ENCODE data around the gene GIMAP4.
A peak's percentile ranks its signal among the peaks of the same experiment; 100 is the strongest.
"Not testable (repeated sequence)": the region's sequence is repeated elsewhere in the genome, so short reads cannot be mapped to it uniquely, and the experiment has no call there.

The GIMAP4 gene

DNA sequence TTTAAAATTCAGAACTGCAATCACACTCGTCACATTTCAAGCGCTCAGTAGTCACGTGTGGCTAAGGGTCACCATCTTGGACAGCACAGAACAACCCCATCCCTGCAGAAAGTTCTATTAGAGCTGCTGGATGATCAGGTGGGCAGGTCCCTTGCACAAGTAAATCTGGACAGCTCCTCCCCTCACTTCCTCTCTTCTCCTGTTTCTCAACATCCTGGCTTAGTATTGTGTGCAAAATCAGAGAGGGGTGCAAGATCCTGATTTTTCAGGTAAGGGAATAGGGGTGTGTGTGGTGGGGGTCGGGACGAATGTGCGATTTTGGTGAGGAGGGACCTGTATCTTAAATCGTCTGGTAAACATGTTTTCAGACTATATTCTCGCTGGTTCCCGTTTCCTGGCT is at the start of gene GIMAP4:
Gene GIMAP4, plus strand, starts transcription at position 222 of the 400 bp plus-strand sequence. CDS start 2,512 bp downstream, outside the sequence.
- no peak for DNase-seq (ENCODE audit: low read depth in 2 of 2)

GRCh38 chr7:150519310-150519709 is 47.9 kb upstream of the GIMAP4 start:
- no peak for DNase-seq (ENCODE audit: low read depth in 2 of 2)

- DNase-seq (ENCODE audit: low read depth in 2 of 2), result peak in 1 of 2 experiments; percentile 34
Measured at GRCh38 chr7:150520145-150520544, 47.0 kb upstream of the GIMAP4 start.

- DNase-seq (ENCODE audit: low read depth in 2 of 2), result not testable (repeated sequence)
Measured at GRCh38 chr7:150522931-150523330, 44.3 kb upstream of the GIMAP4 start.

- no peak for DNase-seq (ENCODE audit: low read depth in 2 of 2)
Measured at GRCh38 chr7:150524018-150524417, 43.2 kb upstream of the GIMAP4 start.

GRCh38 chr7:150531704-150532103 is 35.5 kb upstream of the GIMAP4 start:
- no peak for DNase-seq (ENCODE audit: low read depth in 2 of 2)

DNA sequence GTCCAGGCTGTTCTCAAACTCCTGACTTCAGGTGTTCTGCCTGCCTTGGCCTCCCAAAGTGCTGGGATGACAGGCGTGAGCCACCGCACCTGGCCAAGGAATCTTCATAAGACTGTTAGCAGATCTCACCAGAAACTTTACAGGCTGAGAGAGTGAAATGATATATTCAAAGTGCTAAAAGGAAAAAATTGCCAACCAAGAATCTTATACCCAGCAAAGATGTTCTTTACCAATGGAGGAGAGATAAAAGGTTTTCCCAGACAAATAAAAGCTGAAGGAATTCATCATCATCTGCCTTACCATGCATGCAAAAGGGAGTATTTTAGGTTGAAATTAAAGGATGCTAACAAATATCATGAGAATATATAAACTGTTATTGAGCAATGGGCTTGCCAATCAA is 28.9 kb upstream of the GIMAP4 start:
- DNase-seq (ENCODE audit: low read depth in 2 of 2), result no peak

DNA sequence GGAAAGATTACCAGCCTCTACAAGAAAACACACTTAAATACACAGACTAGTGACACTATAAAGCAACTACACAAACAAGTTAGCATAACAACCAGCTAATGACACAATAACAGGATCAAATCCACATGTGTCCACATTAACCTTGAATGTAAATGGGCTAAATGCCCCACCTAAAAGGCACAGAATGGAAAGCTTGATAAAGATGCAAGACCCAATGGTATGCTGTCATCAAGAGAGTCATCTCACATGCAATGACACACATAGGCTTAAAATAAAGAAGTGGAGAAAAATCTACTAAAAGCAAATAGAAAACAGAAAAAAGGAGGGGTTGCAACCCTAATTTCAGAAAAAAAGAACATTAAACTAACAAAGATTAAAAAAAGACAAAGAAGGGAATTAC is 14.0 kb upstream of the GIMAP4 start:
- no peak for DNase-seq (ENCODE audit: low read depth in 2 of 2)

DNA sequence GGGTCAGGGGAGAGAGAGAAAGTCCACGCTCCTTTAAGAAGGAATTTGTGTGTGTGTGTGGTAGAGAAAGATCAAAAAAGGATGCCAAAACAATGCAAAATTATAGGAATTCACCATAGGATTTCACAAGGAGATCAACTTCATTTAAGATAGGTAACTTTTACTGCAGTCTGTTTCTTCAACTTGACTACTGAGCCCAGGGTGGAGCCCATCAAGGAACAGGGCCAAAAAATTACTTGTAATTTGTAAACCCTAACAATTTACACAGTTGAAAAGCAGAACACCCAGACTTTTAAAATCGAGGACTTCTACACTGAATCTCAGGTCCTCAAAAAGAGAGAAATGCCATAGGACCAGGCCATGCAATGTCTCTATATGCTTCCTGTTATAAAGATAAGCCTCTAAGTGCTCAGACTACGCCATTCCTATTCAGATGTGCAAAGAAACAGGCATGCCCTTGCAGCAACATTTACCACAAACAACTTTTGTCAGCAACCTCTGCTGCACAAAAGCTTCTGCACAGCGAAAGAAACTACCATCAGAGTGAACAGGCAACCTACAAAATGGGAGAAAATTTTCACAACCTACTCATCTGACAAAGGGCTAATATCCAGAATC is 10.6 kb upstream of the GIMAP4 start:
- DNase-seq (ENCODE audit: low read depth in 2 of 2), result no peak

GRCh38 chr7:150560486-150560885 is 6.7 kb upstream of the GIMAP4 start:
- DNase-seq (ENCODE audit: low read depth in 2 of 2), result no peak

DNA sequence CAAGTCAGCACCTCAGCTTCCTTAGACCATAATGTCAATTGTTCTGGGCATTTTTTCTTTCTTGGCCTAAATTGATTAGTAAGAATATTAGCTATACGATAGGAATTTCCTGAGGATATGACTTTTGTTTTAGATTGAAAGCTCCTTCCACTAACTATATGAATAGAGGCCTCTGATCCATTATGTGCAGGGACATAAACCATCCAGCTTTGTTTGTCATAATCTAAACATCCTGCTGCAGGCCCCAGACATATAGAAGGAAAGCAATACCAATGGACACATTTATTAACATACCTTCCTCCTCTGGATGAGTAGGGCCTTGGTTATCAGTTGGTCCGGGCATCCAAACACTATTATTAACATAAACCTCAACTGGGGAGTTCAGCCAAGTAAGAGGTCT is 4.3 kb upstream of the GIMAP4 start:
- DNase-seq (ENCODE audit: low read depth in 2 of 2), result no peak

- DNase-seq (ENCODE audit: low read depth in 2 of 2), result no peak
Measured at GRCh38 chr7:150564006-150564405, 3.2 kb upstream of the GIMAP4 start.

DNA sequence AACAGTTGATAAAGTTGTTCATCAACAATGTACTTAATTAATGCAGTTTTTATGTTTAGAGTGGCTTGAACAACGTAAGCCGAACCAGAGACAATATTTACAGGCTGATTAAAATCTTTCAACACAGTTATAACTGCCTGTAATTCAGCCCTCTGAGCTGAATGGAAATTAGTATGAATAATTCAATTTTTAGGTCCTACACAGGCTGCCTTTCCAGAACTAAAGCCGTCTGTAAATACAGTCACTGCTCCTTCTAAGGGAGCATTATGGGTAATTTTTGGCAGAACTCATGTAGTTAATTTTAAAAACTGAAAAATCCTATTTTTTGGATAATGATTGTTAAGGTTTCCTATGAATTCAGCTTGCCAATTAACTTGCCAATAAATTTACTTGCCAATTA is 2.6 kb upstream of the GIMAP4 start:
- no peak for DNase-seq (ENCODE audit: low read depth in 2 of 2)

GRCh38 chr7:150565239-150565638 is 2.0 kb upstream of the GIMAP4 start:
- DNase-seq (ENCODE audit: low read depth in 2 of 2), result no peak

GRCh38 chr7:150566123-150566522 is 1.1 kb upstream of the GIMAP4 start:
- no peak for DNase-seq (ENCODE audit: low read depth in 2 of 2)

DNA sequence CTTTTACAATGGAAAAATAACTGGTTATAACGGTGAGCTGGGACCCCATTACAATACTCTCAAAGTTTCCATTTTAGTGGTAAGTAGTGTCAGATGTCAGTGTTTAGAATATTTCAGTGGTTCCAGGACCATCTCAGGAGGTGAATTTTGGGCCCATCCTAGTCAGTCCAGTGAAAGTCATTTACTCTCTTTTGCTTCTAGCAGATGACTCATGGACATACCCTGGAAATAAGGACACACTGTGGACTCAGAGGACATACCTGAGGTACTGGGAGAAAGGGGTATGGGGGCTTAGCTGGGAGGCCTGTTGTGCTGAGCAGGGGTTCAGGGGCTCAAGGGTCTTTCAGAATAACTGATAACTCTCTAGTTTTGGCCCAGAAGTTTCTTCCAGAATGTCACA is 618 bp upstream of the GIMAP4 start:
- no peak for DNase-seq (ENCODE audit: low read depth in 2 of 2)

GRCh38 chr7:150567871-150568301 is 696 bp downstream of the GIMAP4 start:
- DNase-seq (ENCODE audit: low read depth in 2 of 2), result no peak

DNA sequence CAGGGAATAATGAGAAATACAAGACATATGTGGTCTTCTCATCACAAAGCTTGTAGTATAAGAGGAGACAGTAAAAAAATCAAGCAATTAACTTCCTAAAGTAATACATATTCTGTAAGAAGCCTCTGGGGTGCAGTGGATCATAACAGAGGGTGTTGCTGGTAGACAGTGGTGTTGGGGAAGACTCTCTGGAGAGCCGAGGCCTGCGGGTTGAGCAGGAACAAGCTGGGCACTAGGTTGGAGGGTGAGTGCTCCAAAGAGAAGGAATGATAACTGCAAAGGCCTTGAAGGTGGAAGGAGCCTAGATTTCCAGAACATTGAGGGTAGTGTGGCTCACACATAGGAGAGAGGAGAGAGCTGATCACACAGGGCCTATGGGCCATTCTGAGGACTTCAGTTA is 1.5 kb downstream of the GIMAP4 start:
- no peak for DNase-seq (ENCODE audit: low read depth in 2 of 2)

DNA sequence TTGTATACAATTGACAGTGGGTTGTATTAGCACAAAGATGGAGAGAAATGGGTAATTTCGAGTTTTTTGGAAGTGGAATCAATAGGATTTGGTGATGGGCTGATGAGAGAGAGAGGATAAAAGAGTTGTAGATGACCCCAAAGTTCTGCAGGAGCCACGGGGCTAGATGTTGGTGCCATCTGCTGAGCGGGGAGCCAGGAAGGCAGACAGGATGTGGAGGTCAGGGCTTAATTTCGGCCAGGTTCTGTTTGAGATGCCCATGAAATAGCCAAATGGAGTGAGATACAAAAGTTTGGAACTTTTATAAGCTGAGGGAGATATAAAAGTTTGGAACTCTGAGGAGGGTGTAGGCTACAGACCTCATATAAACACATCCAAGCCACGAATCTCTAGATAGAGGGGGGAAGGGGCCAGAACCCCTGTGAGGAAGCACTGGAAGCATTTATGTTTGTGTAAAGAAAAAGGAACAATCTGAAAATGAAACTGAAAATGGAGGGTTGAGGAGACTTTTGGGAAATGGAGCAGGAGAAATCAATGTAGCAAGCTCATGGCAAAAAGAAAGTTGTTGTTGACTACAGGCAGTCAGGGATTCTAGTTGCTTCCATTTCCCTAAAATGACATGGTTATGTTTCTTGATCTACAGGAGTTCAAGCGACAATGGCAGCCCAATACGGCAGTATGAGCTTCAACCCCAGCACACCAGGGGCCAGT is 2.2 kb downstream of the GIMAP4 start:
- DNase-seq (ENCODE audit: low read depth in 2 of 2), result no peak

GRCh38 chr7:150570556-150571465 is 3.6 kb downstream of the GIMAP4 start:
- DNase-seq (ENCODE audit: low read depth in 2 of 2), result no peak

GRCh38 chr7:150572496-150572895 is 5.3 kb downstream of the GIMAP4 start:
- no peak for DNase-seq (ENCODE audit: low read depth in 2 of 2)

- not testable (repeated sequence) for DNase-seq (ENCODE audit: low read depth in 2 of 2)
Measured at GRCh38 chr7:150579979-150580637, 12.9 kb downstream of the GIMAP4 start.

Data from stimulated activated CD4-positive, alpha-beta T cell treated with anti-CD3 and anti-CD28 coated beads, Interleukin-12 subunit alpha, Interleukin-12 subunit beta, amount 100 ng/mL, for 24 hours (primary cell).